IMR-90 (cell line): ENCODE measurements around the gene SFTPD. TPM values are rescaled to one million over a fixed set of nuclear protein-coding genes. Genes with fewer than 3 reads are reported as not detected.

Source experiments
- ATAC-seq: fragments of 200-7000 bp; cut with Tn5 transposase; 2 replicates; pipeline ENCODE4 v1.9.1; 2020; ENCODE audit warnings: low read depth, mild to moderate bottlenecking, moderate library complexity
- BruUV-seq: library from RNA; stranded (reverse); fragments of 400-500 nt; replicated peaks from 2 replicates; lab custom pipeline; 2021; lab: Mats Ljungman, UMichigan
- CTCF ChIA-PET: fragments of 300-600 bp; formaldehyde crosslinking; extraction: SDS; loops from one replicate; lab custom pipeline; 2021; ENCODE audit warnings: antibody characterized with exemption; lab: Yijun Ruan, JAX
- POLR2A ChIA-PET: fragments of 300-600 bp; sonication (Branson Sonifier 250); formaldehyde crosslinking; loops from one replicate; lab custom pipeline; 2022; ENCODE audit warnings: antibody characterized with exemption; ENCODE audit not compliant: unreplicated experiment; lab: Charles Lee
- DNase-seq: peaks from one replicate; pipeline ENCODE4 v3.0.0; 2013
- H2AFZ ChIP-seq: replicated peaks from 2 replicates; pipeline ENCODE3; 2013; ENCODE audit warnings: low read length, mild to moderate bottlenecking; ENCODE audit not compliant: poor library complexity
- H2AK5ac ChIP-seq: 2 replicates; pipeline ENCODE4 v1.6.1; 2013; ENCODE audit warnings: low read depth, low read length, inconsistent platforms
- H2AK9ac ChIP-seq: replicated peaks from 2 replicates; pipeline ENCODE3; 2013; ENCODE audit warnings: mild to moderate bottlenecking, low read depth, low read length, moderate library complexity; ENCODE audit not compliant: poor library complexity
- H2BK120ac ChIP-seq: 2 replicates; pipeline ENCODE4 v1.6.1; 2013; ENCODE audit warnings: low read depth, low read length, inconsistent platforms
- H2BK15ac ChIP-seq: 3 replicates; pipeline ENCODE4 v1.6.1; 2013; ENCODE audit warnings: low read depth, low read length, inconsistent platforms
- H2BK20ac ChIP-seq: 2 replicates; pipeline ENCODE4 v1.6.1; 2013; ENCODE audit warnings: low read depth, mild to moderate bottlenecking, inconsistent platforms, low read length, moderate library complexity
- H2BK5ac ChIP-seq: 2 replicates; pipeline ENCODE4 v1.6.1; 2013; ENCODE audit warnings: mild to moderate bottlenecking, low read depth, low read length, inconsistent platforms; ENCODE audit not compliant: poor library complexity, severe bottlenecking
- H3K14ac ChIP-seq: replicated peaks from 2 replicates; pipeline ENCODE4 v1.6.1; 2013; ENCODE audit warnings: low read depth, low read length, inconsistent platforms
- H3K18ac ChIP-seq: 2 replicates; pipeline ENCODE4 v1.6.1; 2013; ENCODE audit warnings: low read depth, low read length, control low read depth
- H3K23ac ChIP-seq: 2 replicates; pipeline ENCODE4 v1.6.1; 2013; ENCODE audit warnings: low read depth, low read length, inconsistent platforms
- H3K27ac ChIP-seq: 2 replicates; pipeline ENCODE4 v1.5.1; 2013; ENCODE audit warnings: mild to moderate bottlenecking, control low read depth, low read length; ENCODE audit not compliant: insufficient read depth
- H3K27me3 ChIP-seq: 2 replicates; pipeline ENCODE4 v1.6.1; 2013; ENCODE audit warnings: low read length; ENCODE audit not compliant: control insufficient read depth, insufficient read depth
- H3K36me3 ChIP-seq: 2 replicates; pipeline ENCODE4 v1.6.1; 2013; ENCODE audit warnings: low read length, mixed read lengths; ENCODE audit not compliant: control insufficient read depth, insufficient read depth
- H3K4ac ChIP-seq: 2 replicates; pipeline ENCODE4 v1.6.1; 2013; ENCODE audit warnings: low read depth, low read length, inconsistent platforms
- H3K4me1 ChIP-seq: 2 replicates; pipeline ENCODE4 v1.6.1; 2013; ENCODE audit warnings: low read length, mixed read lengths; ENCODE audit not compliant: control insufficient read depth, insufficient read depth
- H3K4me2 ChIP-seq: 2 replicates; pipeline ENCODE4 v1.6.1; 2013; ENCODE audit warnings: low read depth, mild to moderate bottlenecking, control low read depth, low read length, moderate library complexity
- H3K4me3 ChIP-seq: 2 replicates; pipeline ENCODE4 v1.5.1; 2013; ENCODE audit warnings: low read depth, mild to moderate bottlenecking, control low read depth, low read length, moderate library complexity; ENCODE audit not compliant: insufficient read depth
- H3K56ac ChIP-seq: 2 replicates; pipeline ENCODE4 v1.6.1; 2013; ENCODE audit warnings: low read length, inconsistent platforms; ENCODE audit not compliant: insufficient read depth; ENCODE audit errors: extremely low read depth
- H3K79me1 ChIP-seq, 2 experiments: 2 replicates each; pipeline ENCODE4 v1.6.1; 2013; ENCODE audit warnings: low read length in 2 of 2, inconsistent platforms in 1 of 2, low read depth in 1 of 2
- H3K9ac ChIP-seq: 2 replicates; pipeline ENCODE4 v1.6.1; 2013; ENCODE audit warnings: low read depth, low read length, control low read depth
- H3K9me1 ChIP-seq: 2 replicates; pipeline ENCODE4 v1.6.1; 2013; ENCODE audit warnings: low read length, inconsistent platforms; ENCODE audit not compliant: insufficient read depth
- H3K9me3 ChIP-seq: 2 replicates; pipeline ENCODE4 v1.6.1; 2013; ENCODE audit warnings: low read length; ENCODE audit not compliant: control insufficient read depth, insufficient read depth
- H4K20me1 ChIP-seq: 2 replicates; pipeline ENCODE4 v1.6.1; 2013; ENCODE audit warnings: low read length, inconsistent platforms; ENCODE audit not compliant: insufficient read depth
- H4K5ac ChIP-seq: 2 replicates; pipeline ENCODE4 v1.6.1; 2013; ENCODE audit warnings: mild to moderate bottlenecking, low read depth, low read length, control low read depth
- H4K8ac ChIP-seq, 2 experiments: 2 replicates each; pipeline ENCODE4 v1.6.1; 2013; ENCODE audit warnings: low read depth in 2 of 2, low read length in 2 of 2, control low read depth in 1 of 2, inconsistent platforms in 1 of 2
- H4K91ac ChIP-seq: 2 replicates; pipeline ENCODE4 v1.6.1; 2013; ENCODE audit warnings: low read depth, low read length, inconsistent platforms; ENCODE audit not compliant: insufficient read depth
- BHLHE40 ChIP-seq: fragments of 150-350 bp; IDR thresholded peaks from 2 replicates; pipeline ENCODE4 v1.6.1; 2016; ENCODE audit warnings: mild to moderate bottlenecking, low read depth, low read length
- CEBPB ChIP-seq: IDR thresholded peaks from 2 replicates; pipeline ENCODE4 v1.6.1; 2012; ENCODE audit warnings: low read depth, low read length, improper control_type of control experiment
- CHD1 ChIP-seq: IDR thresholded peaks from 2 replicates; pipeline ENCODE4 v1.6.1; 2012; ENCODE audit warnings: low read depth, low read length, improper control_type of control experiment
- FOS ChIP-seq: fragments of 150-350 bp; IDR thresholded peaks from 2 replicates; pipeline ENCODE4 v1.6.1; 2016; ENCODE audit warnings: low read depth, low read length
- MAFK ChIP-seq: IDR thresholded peaks from 2 replicates; pipeline ENCODE4 v1.6.1; 2012; ENCODE audit warnings: low read depth, low read length, improper control_type of control experiment
- MAZ ChIP-seq: IDR thresholded peaks from 2 replicates; pipeline ENCODE4 v1.6.1; 2012; ENCODE audit warnings: low read depth, mild to moderate bottlenecking, low read length, improper control_type of control experiment, moderate library complexity, borderline replicate concordance
- MXI1 ChIP-seq: IDR thresholded peaks from 2 replicates; pipeline ENCODE4 v1.6.1; 2012; ENCODE audit warnings: low read depth, mild to moderate bottlenecking, low read length, moderate library complexity, borderline replicate concordance
- NFE2L2 ChIP-seq: fragments of 150-350 bp; IDR thresholded peaks from 2 replicates; pipeline ENCODE4 v1.6.1; 2016; ENCODE audit warnings: low read depth, mild to moderate bottlenecking, low read length
- POLR2A ChIP-seq: IDR thresholded peaks from 2 replicates; pipeline ENCODE4 v1.6.1; 2012; ENCODE audit warnings: mild to moderate bottlenecking, low read depth, low read length
- RAD21 ChIP-seq: IDR thresholded peaks from 2 replicates; pipeline ENCODE4 v1.6.1; 2012; ENCODE audit warnings: low read length, improper control_type of control experiment
- RCOR1 ChIP-seq: IDR thresholded peaks from 2 replicates; pipeline ENCODE4 v1.6.1; 2012; ENCODE audit warnings: mild to moderate bottlenecking, low read length, improper control_type of control experiment; ENCODE audit not compliant: insufficient replicate concordance
- RFX5 ChIP-seq: IDR thresholded peaks from 2 replicates; pipeline ENCODE4 v1.8.0; 2012; ENCODE audit warnings: low read depth, mild to moderate bottlenecking, low read length, moderate library complexity
- SMC3 ChIP-seq: fragments of 150-350 bp; IDR thresholded peaks from 2 replicates; pipeline ENCODE4 v1.6.1; 2016; ENCODE audit warnings: low read depth, mild to moderate bottlenecking, antibody characterized with exemption, low read length, moderate library complexity
- USF2 ChIP-seq: fragments of 150-350 bp; IDR thresholded peaks from 2 replicates; pipeline ENCODE4 v1.6.1; 2017; ENCODE audit warnings: mild to moderate bottlenecking, antibody characterized with exemption, low read length, low read depth
- WGBS, 2 experiments: methylation state at CpG; one replicate each; pipeline versions ENCODE4 v1.1.5 to v1.1.7; 2013; ENCODE audit warnings: missing lambda C conversion rate in 2 of 2; ENCODE audit not compliant: insufficient read length in 1 of 2; ENCODE audit errors: extremely low coverage in 2 of 2; 5-methylcytosine and 5-hydroxymethylcytosine counted together
- dilution Hi-C: fragments of 300-500 bp; cut with HindIII; formaldehyde crosslinking; loops from one replicate; pipeline ENCODE4 v1.14.3; 2018; ENCODE audit warnings: low sequenced_read_pairs; ENCODE audit not compliant: unreplicated experiment
- in situ Hi-C: fragments of 300-500 bp; cut with MboI; formaldehyde crosslinking; loops from 3 replicates; pipeline ENCODE4 v1.14.3; 2019; ENCODE audit warnings: low sequenced_read_pairs, inconsistent platforms, mixed read lengths
- intact Hi-C: fragments of 100-400 bp; cut with micrococcal nuclease; formaldehyde crosslinking; loops from 2 replicates; pipeline ENCODE4 v1.10.0; 2022
- polyA plus RNA-seq, 3 experiments: library from polyadenylated mRNA; depleted of rRNA; stranded (reverse); fragments of >200 nt; gene quantifications; 2 replicates each; pipeline ENCODE4 v1.2.3, GENCODE V29; 2012; ENCODE audit warnings: low replicate concordance in 1 of 3
- total RNA-seq: library from RNA; depleted of rRNA; stranded (reverse); fragments of >200 nt; gene quantifications from 2 replicates; pipeline ENCODE4 v1.2.3, GENCODE V29; 2012
- TF ChIP-seq, protein P1 (sequence below): fragments of 150-350 bp; IDR thresholded peaks from 2 replicates; pipeline ENCODE4 v1.6.1; 2016; ENCODE audit warnings: low read depth, mild to moderate bottlenecking, low read length, moderate library complexity, borderline replicate concordance
- TF ChIP-seq, protein P2 (sequence below): conservative IDR thresholded peaks from 2 replicates; pipeline ENCODE4 v1.5.1; 2012; ENCODE audit warnings: mild to moderate bottlenecking, low read depth, low read length, improper control_type of control experiment

Gene SFTPD
- total and polyA plus RNA-seq, 2 of the 4 experiments (the other 2 are of a cell fraction) = not detected

GRCh38 chr10:79941146-79941545, 7.8 kb downstream of the SFTPD start:
- TF ChIP-seq, protein P1, sequence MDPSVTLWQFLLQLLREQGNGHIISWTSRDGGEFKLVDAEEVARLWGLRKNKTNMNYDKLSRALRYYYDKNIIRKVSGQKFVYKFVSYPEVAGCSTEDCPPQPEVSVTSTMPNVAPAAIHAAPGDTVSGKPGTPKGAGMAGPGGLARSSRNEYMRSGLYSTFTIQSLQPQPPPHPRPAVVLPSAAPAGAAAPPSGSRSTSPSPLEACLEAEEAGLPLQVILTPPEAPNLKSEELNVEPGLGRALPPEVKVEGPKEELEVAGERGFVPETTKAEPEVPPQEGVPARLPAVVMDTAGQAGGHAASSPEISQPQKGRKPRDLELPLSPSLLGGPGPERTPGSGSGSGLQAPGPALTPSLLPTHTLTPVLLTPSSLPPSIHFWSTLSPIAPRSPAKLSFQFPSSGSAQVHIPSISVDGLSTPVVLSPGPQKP = no peak
- TF ChIP-seq RFX5 (no peak), FOS (no peak), MAZ (no peak), RAD21 (no peak), SMC3 (no peak), CHD1 (no peak), BHLHE40 (no peak), MXI1 (no peak), CEBPB (no peak), RCOR1 (no peak), POLR2A (no peak), USF2 (no peak), NFE2L2 (no peak), MAFK (no peak)
- TF ChIP-seq, protein P2, sequence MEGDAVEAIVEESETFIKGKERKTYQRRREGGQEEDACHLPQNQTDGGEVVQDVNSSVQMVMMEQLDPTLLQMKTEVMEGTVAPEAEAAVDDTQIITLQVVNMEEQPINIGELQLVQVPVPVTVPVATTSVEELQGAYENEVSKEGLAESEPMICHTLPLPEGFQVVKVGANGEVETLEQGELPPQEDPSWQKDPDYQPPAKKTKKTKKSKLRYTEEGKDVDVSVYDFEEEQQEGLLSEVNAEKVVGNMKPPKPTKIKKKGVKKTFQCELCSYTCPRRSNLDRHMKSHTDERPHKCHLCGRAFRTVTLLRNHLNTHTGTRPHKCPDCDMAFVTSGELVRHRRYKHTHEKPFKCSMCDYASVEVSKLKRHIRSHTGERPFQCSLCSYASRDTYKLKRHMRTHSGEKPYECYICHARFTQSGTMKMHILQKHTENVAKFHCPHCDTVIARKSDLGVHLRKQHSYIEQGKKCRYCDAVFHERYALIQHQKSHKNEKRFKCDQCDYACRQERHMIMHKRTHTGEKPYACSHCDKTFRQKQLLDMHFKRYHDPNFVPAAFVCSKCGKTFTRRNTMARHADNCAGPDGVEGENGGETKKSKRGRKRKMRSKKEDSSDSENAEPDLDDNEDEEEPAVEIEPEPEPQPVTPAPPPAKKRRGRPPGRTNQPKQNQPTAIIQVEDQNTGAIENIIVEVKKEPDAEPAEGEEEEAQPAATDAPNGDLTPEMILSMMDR = no peak
- CTCF ChIA-PET = no interaction called here
- Histone ChIP-seq H4K91ac (no peak overlapping the region), H3K56ac (no peak overlapping the region), H3K27me3 (peaks cover 34% of the 10 kb centered on the region), H3K27ac (no peak overlapping the region), H4K5ac (no peak overlapping the region), H3K4me2 (no peak overlapping the region), H3K9ac (no peak overlapping the region), H4K20me1 (no peaks in the 10 kb centered on the region), H2AK5ac (no peak overlapping the region), H3K23ac (no peak overlapping the region), H3K9me3 (no peaks in the 10 kb centered on the region), H3K36me3 (no peaks in the 10 kb centered on the region), H3K4me3 (no peak overlapping the region), H3K14ac (no peak overlapping the region), H2BK20ac (no peak overlapping the region), H3K9me1 (no peaks in the 10 kb centered on the region), H3K4me1 (no peaks in the 10 kb centered on the region), H4K8ac (no peak overlapping the region), H2BK15ac (no peak overlapping the region), H2AK9ac (no peak overlapping the region), H2BK120ac (no peak overlapping the region), H3K79me1 (no peaks in the 10 kb centered on the region), H3K18ac (no peak overlapping the region), H3K4ac (no peak overlapping the region), H2AFZ (no peak overlapping the region), H2BK5ac (no peak overlapping the region)
- ATAC-seq = no peak
- BruUV-seq = no TSS peak
- dilution Hi-C loops = no loop called here
- in situ Hi-C loops = no loop called here
- intact Hi-C loops = no loop called here
- POLR2A ChIA-PET = no interaction called here
- no CpG with 5 or more reads among the region's 4 CpGs for WGBS, 2 experiments
- no peak for DNase-seq
